ENCODE data around the gene C10orf67.

- TF ChIP-seq JUND (IDR thresholded peaks at IDR 0.05; ENCODE audit: low read length) (no peak), CHD2 (IDR thresholded peaks at IDR 0.05; ENCODE audit: low read length) (no peak)
Measured at GRCh38 chr10:23314835-23315239, 29.8 kb downstream of the C10orf67 start.

All from H1 (cell line).